Mammary epithelial cell (primary cell): Measurements from ENCODE around the gene RCCD1.

Source experiments
- CTCF ChIP-seq, 2 donors: IDR thresholded peaks in 1 of 2; conservative IDR thresholded peaks in 1 of 2; 2 replicates each; pipeline ENCODE4 v1.5.1; 2011 to 2012; ENCODE audit warnings: inconsistent platforms in 2 of 2, low read length in 2 of 2, mild to moderate bottlenecking in 2 of 2, control low read depth in 1 of 2, low read depth in 1 of 2; ENCODE audit not compliant: insufficient read depth in 1 of 2; ENCODE audit errors: extremely low read depth in 1 of 2
- EZH2 ChIP-seq: IDR thresholded peaks from 2 replicates; pipeline ENCODE4 v1.6.1; 2012; ENCODE audit warnings: low read length, inconsistent platforms, borderline replicate concordance

GRCh38 chr15:90945091-90945490, 9.6 kb upstream of the RCCD1 start:
- TF ChIP-seq CTCF (conservative IDR thresholded peaks at IDR 0.05 in 1 of 2, IDR thresholded peaks at IDR 0.05 in 1 of 2; ENCODE audit: extremely low read depth in 1 of 2, insufficient read depth in 1 of 2, low read depth in 1 of 2, low read length in 2 of 2): no peak
- no peak for TF ChIP-seq EZH2
